Astrocyte (in vitro differentiated cells and primary cell): ENCODE results near the gene GPAT2.

Source experiments
- EZH2 ChIP-seq: IDR thresholded peaks from 2 replicates; pipeline ENCODE4 v1.6.1; 2012; ENCODE audit warnings: mild to moderate bottlenecking, low read length, inconsistent platforms; ENCODE audit not compliant: insufficient read depth
- TF ChIP-seq, protein P1 (sequence below): IDR thresholded peaks from 2 replicates; pipeline ENCODE4 v1.5.1; 2011; ENCODE audit warnings: low read depth, mild to moderate bottlenecking, inconsistent platforms, low read length, moderate library complexity; ENCODE audit not compliant: insufficient read depth

DNA sequence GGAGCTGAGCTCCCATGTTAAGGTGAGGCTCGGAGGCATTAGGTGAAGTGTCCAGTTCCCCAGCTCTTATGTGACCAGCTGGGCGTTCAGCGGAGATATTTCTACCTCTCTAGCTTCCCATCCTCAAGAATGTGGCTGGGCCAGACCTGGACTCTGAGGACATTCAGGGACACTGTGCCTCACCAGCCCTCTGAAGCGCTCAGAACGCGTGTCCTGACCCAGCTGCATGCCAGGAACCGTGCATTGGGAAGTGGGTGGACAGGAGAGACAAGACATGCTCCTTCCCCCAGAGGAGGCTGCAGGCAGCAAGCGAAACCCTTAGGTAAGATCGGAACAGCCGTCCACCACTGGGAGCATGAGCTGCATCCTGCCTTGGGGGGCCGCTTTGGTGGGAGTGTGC is 38.0 kb upstream of the GPAT2 start:
- no peak for TF ChIP-seq EZH2
- TF ChIP-seq, protein P1, sequence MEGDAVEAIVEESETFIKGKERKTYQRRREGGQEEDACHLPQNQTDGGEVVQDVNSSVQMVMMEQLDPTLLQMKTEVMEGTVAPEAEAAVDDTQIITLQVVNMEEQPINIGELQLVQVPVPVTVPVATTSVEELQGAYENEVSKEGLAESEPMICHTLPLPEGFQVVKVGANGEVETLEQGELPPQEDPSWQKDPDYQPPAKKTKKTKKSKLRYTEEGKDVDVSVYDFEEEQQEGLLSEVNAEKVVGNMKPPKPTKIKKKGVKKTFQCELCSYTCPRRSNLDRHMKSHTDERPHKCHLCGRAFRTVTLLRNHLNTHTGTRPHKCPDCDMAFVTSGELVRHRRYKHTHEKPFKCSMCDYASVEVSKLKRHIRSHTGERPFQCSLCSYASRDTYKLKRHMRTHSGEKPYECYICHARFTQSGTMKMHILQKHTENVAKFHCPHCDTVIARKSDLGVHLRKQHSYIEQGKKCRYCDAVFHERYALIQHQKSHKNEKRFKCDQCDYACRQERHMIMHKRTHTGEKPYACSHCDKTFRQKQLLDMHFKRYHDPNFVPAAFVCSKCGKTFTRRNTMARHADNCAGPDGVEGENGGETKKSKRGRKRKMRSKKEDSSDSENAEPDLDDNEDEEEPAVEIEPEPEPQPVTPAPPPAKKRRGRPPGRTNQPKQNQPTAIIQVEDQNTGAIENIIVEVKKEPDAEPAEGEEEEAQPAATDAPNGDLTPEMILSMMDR: no peak
